Inflammatory macrophage (primary cell): Measurements from ENCODE around the gene PPEF1.
"Not testable (repeated sequence)": the region's sequence is repeated elsewhere in the genome, so short reads cannot be mapped to it uniquely, and the experiment has no call there.

Experiments used
- DNase-seq, 2 donors: peaks; one replicate each; pipeline ENCODE4 v3.0.0-alpha.2; 2020 to 2022

The PPEF1 gene

DNA sequence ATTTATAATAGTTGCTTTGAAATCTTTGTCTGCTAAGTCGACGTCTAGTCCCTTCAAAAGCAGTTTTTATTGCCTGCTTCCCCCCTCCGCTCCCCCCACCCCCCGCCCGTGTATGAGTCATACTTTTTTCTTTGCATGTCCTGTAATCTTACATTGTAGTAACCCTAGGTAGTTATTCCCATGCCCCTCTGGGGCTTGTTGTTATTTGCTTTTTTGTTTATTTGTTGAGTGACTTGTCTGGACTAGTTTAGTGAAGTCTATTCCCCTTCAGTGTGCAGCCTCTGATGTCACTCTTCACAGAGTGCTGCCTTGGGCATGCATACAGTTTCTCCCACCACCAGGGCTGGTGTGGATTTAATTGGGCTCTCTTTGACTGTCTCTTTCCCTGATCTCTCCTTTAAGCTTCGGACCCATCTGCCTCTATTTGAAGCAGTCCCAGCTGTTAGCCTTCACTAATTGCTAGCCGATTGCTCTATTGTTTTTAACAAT lies 86.2 kb downstream of the PPEF1 start:
- DNase-seq = no peak

DNA sequence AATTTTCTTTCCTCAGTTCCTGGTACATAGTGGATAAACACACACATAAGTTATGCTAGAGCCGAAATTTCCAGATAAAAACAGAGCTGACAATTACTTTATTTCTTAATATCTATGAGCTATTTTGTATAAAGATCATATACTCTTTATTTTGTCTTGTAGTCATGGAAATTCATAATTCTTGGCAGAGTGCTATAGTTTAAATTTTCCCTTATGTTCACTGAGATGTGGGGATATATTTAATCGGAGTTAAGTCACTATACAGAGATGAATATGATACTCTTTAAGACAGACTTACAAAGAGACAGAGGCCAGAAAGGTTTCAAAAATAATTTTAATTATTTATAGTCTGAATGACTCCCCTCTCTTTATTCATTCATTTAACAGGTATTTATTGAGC lies 89.7 kb downstream of the PPEF1 start:
- DNase-seq = no peak

DNA sequence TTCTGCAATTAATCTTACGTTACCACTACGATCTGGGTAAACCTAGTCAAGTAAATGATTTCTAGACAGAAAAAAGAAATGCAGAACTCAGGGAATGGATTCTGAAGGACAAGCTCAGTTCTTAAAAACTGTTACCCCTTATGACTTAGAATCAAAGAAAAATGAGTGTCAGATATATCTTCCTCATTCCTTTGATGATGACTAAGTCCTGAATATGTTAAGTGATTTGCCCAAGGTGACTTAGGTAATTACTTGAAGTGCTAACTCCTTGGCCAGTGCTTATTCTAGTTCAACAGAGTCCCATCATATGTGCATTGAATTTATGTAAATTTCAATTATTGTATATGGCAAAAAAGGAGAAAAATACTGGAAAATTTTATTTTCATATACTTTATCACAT lies 92.5 kb downstream of the PPEF1 start:
- no peak for DNase-seq

DNA sequence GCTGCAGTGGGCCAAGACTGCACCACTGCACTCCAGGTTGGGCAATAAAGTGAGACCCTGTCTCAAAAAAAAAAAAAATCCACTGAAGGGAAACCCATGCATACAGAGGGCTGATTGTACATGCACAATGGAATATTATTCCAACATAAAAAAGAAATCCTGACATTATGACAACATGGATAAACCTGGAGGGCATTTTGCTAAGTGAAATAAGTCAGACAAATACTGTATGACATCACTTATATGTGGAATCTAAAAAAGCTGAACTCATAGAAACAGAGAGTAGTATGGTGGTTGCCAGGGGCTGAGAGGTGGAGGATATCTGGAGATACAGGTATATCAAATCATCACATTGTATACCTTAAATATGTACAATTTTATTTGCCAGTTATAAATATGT lies 102.2 kb downstream of the PPEF1 start:
- no peak for DNase-seq

DNA sequence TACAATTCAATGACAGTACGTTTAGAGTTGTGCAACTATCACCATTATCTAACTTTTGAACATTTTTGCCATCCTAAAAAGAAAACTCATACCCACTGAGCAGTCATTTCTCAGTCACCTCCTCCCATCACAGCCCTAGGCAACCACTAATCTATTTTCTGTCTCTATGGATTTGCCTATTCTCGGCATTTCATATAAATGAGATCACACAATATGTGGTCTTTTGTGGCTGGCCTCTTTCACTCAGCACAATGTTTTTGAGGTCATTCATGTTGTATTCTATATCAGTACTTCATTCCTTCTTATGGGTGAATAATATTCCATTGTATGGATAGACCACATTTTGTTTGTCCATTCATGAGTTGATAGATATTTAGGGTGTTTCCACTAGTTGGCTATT lies 103.0 kb downstream of the PPEF1 start:
- DNase-seq = no peak

DNA sequence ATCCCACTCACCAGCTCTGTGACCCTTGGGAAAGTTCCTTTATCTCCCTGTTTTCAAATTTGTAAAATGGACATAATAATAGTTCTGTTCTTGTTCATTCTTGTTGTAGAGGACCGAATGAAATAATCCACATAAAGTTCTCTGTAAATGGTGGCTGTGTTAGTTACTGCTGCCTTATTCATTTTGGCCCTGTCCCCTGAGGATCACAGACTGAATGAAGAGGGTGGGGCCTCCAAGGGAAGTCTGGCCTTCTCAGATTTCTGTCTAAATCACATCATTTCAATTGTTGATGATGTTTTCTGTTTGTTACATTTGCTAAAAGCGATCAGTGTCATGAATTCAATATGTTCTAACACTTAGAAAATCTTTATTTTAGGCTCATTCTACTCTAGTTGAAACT lies 117.9 kb downstream of the PPEF1 start:
- no peak for DNase-seq

DNA sequence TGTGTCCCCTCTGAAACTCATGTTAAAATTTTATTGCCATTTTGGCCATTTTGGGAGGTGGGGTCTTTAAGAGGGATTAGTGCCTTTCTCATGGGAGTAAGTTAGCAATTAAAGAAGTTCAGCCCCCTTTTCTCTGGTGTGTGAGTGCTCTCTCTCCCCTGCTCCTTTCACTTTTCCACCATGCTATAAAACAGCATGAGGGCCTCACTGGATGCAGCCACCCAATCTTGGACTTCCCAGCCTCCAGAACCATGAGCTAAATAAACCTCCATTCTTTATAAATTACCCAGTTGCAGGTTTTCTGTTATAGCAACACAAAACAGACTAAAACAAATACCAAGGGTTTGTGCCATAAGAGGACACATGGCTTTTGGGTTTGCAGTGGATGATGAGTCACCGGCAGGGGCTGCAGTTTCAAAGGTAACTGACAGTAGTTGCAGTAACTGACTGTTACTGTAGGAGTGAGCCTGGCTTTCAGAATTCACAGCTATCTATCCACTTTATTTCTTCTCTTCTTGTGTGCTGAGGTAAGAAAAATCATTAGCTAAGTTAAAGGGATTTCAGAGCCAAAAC lies 121.5 kb downstream of the PPEF1 start:
- DNase-seq = no peak

DNA sequence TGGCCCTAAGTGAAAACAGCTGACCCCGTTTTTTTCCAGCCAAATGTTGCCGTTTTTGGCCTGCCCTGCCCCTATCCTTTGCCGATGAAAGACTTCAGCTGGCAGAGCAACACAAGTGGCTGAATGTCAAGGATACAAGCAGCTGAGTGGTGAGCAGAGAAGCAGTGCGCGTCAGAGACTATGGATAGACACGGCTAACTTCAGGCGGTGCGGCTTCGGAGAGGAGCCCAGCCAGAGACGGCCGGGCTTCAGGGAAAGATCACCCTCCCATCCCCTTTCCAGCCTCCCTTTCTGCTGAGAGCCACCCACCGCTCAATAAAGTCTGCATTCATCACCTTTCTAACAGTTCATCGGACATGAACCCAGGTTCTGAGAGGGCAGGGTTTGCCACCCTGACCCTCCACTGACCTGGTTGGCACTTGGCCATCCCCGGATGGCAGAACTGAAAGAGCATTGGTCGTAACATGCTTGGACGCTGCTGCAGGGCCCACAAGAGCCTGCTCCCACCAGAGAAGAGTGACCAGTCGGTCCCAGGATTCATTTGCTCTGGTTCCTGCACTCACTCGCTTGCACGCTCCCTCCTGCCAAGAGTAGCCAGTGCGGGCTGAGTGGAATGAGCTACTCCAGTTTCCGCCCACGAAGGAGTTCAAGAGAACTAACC lies 125.8 kb downstream of the PPEF1 start:
- DNase-seq = no peak

DNA sequence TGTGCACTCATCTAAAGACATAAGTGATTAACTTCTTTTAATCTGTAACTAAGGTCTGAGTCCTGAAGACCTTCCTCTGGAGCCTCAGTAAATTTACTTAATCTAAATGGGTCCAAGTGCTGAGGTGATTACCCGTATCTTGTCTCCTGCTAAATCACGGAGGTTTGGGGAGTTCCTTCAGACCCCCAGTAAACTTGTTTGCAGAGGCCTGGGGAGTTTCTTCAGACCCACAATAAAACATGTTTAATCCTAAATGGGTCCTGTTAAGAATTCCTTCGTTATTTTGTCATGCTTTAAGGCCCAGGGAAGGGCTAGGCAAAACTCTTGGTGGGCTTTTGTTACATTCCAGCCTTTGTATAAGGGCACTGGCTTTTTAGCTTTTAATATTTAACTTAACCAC lies 140.5 kb downstream of the PPEF1 start:
- DNase-seq = not testable (repeated sequence)

DNA sequence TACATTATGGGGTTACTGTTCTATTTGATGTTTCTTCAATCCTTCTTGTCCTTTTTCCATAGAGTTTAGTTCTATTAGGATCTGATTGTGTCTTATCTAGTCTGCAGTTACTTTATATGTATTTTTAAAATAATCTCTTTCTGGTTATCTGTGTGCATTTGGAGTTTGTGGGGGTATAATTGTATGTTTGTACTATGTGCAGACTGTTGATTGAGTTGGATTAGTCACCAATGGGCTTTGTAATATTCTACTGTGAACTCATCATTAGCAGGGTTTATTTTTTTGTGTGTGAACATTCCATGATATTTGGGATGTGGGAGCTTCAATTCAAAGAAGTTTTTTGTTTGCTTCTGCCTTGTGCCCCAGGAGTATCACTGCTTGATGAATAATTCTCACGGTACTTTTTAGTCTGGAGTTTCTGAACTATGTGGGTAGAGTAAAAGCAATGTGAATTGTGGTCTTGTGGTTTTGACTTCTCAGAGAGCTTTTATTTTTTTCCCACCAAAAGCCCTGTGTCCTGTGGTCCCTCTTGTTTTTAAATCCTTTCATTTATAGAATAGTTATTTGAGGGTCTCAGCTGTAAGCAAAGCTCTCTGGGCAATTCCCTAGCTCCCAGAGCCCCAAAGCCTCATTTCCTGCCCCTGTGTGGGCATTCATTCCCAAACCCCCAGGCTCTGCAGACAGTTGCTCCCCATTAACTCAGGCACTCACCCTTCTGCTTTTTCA lies 148.6 kb downstream of the PPEF1 start:
- peak in 1 of 2 donors; percentile 5 for DNase-seq

DNA sequence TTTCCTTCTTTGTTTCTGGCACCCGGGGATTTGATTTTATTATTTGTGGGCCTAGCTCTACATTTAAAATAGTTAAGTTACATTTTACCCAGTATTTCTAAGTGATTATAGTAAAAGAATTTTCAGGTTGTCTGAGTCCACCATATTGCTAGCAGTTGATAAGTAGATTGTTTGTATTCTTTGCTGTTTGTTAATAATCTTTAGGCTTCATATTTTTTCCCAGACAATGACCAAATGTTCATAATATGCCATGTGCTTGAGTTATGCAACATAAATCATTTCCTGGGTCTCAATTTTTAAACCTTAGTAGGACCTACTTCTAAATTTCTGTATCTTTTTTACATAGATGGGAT lies 149.2 kb downstream of the PPEF1 start:
- DNase-seq = no peak

DNA sequence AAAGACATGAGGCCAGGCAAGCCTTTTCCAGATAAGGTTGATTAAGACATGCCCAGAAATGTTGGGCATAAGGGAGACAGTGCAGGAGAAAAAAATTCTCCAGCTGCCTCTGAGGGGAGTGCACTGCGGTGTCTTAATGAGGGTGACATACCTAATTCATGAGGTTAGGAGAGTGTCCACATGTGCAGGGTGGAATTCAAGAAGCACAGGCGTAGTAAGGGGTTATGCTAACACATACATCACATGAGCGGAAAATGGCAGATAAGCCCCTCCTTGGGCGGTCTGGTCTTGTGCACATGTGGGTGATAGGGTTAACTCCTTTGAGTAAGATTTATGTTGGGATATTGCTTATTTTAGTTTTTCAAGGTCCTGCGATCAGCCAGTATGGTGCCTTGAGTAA lies 154.1 kb downstream of the PPEF1 start:
- DNase-seq = no peak

DNA sequence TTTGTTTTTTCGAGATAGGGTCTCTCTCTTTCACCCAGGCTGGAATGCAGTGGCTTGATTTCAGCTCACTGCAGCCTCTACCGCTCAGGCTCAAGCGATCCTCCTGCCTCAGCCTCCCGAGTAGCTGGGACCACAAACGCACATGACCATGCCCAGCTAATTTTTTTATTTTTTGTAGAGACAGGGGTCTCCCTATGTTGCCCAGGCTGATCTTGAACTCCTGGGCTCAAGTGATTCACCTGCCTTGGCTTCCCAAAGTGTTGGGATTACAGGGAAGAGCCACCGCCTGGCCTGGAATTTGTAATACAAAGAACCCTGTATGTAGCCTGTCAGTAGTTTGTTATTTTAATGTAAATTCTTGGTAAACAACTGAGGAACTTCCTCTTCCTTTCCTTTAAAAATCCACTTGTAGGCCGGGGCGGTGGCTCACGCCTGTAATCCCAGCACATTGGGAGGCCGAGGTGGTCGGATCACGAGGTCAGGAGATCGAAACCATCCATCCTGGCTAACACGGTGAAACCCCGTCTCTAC lies 157.0 kb downstream of the PPEF1 start:
- no peak for DNase-seq

DNA sequence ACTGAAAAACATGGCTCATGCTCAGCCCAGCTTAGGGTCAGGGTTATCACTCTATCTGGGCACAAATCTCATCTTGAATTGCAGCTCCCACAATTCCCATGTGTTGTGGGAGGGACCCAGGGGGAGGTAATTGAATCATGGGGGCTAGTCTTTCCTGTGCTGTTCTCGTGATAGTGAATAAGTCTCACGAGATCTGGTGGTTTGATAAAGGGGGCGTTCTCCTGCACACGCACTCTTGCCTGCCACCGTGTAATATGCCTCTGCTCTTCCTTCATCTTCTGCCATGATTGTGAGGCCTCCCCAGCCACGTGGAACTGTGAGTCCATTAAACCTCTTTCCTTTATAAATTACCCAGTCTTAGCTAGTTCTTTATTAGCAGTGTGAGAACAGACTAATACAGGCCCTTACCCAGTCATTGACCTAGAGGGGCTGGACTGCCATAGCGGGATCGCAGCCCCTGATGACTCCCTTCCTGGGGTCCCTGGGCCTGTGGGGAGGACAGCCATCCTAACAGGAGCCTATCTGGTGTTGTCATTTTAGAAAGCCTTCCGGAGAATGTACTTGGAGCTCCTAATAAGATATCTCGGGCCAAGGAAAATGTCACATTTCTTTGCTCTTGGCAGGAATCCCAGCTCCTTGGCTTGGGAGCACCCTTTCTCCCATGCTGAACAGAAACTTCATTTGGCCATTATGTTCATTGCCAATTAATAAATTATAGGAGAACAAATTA lies 163.9 kb downstream of the PPEF1 start:
- DNase-seq = no peak

DNA sequence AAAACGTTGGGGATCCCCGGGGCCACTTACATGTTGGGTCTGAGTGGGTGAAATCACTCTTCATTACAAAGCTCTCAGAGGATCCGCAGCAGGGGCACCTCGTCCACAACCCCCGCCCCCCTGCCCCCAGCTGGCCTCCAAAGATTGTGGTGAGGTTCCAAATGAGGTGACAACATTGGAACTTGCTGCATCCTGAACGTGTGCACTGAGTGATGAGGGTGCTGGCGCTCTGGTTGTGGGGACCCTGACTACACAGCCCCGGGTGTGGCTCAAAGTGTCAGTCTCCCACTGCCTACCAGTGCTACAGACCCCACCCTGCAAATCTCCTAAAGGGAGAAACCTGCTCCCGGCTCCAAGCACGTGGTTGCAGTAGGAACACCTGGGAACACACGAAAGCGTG lies 164.5 kb downstream of the PPEF1 start:
- no peak for DNase-seq

DNA sequence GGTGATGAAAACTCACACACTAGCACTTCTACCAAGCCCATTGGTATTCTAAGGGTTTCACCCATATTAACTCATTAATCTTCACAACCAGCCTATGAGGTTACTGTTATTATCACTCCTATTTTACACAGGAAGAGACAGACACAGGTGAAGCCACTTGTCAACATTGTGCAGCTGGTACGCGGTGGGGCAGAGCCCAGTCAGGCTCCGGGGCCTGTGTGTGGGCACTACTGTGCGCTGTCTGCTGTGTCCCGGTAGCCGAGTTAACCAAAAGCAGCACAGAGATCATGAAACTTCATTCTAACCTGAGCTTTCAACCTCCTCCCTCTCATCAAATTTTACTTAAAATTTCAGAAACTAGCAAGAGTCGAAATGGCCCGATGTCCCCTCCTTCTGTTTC lies 165.2 kb downstream of the PPEF1 start:
- no peak for DNase-seq

DNA sequence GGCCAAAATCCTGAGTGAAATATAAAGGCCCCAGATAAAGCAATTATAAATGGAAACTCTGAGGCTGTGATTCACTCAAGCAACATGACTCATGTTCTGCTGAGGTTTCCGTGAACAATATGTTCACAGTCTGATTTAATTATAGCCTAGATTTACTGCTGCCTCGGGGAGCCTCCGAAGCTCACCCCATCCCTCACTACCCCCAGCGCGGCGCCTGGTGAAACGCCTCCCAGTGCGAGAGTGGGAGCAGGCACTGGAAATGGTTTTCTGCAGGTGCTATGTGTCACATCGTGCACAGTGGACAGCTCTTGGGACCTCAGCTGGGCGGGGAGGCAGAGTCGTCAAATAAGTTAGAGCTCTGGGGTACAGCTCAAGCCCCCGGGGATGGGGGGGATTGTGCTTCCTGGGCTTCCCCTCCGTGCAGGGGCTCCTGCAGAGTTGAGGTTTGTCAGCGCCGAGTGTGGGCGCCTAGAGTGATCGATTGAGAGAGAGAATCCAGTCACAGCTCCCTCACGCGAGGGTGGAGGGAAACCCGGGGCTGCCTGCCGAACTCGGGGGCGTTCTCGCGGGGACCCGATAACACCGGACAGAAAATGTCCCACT lies 165.8 kb downstream of the PPEF1 start:
- no peak for DNase-seq

DNA sequence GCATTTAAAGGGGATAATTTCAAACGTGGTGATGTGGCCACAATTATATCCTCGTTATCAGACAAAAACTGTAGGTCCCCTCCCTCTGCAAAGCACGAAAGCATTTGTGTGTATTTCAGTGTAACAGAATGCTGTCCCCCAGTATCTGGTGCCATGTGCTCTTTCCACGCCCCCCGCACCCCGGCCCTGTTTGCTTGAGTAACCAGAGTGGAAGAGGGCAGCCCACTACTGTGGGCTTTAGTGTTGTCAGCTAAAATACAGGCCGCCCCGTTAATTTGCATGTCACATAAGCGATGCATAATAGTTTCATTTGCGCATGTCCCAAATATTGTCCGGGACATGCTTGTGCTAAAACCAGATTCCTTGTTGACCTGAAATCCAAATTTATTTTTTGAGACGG lies 166.4 kb downstream of the PPEF1 start:
- DNase-seq = no peak

DNA sequence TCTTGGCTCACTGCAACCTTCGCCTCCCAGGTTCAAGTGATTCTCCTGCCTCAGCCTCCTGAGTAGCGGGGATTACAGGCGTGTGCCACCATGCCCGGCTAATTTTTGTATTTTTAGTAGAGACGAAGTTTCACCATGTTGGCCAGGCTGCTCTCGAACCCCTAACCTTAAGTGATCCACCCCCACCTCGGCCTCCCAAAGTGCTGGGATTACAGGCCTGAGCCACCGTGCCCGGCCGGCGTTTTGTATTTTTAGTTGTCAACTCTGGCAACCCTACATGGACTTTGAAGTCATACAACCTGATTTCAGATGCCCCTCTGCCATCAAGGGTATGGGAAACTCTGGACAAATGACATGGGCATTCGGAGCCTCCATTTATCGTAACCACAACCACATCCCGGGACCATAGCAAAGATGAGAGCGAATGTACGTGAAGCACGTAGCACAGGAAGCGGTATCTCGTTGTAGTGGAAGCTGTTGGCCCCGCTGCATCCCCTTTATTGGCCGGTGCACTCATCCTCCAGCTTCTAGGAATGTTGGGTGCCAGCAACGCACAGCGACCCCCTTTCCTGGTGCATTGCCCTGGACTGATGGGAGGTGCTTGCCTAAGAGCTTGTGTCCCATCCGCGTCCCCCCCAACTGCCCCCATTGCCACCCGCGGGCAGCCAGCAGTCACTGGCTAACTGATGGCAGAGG lies 167.3 kb downstream of the PPEF1 start:
- no peak for DNase-seq

DNA sequence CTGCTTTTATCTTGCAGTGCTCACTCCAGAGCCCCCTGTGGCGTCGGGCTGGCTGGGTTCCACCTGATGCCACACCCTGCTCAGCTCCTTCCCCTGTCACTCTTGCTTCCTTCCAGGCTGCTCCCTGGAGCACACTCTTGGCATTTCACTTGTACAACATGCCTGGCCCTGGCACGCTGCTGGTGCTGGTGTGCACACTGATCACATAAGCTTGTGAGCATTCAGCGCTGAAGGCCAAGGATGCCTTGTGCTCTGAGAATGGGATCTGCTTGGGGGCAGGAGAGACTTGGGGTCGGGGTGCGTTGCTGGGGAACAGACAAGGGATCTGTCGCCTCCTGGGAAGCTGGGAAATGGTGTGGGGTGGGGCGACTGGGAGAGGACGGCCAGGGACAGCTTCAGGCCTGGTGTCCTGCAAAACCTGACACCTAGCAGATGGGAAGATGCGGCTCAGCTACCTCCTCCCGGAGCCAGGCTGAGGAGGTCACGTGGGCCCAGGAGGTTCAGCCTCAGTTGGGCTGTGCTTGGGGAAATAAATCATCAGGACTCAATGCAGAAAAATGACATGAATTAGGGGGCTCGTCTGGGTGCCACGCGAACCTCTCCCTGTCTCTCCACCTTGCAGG lies 167.9 kb downstream of the PPEF1 start:
- DNase-seq = no peak

DNA sequence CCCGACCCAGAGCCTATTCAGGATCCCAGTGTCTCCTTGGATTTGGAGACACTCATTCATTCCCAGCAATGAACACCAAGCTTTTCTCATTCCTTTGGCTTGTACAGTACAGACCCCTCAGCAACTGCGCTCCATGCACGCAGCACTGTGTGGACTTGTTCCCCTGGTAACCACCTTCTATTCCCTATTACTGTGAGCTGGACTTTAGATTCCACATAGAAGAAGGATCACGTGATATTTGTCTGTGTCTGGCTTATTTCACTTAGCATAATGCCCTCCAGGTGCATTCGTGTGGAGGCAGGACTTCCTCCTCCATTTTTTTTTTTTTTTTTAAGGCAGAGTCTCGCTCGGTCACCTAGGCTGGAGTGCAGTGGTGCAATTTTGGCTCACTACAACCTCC lies 170.0 kb downstream of the PPEF1 start:
- no peak for DNase-seq
